Stomach (tissue), 9 donors: ENCODE data around the gene TRAF7. TPM values are rescaled to one million over a fixed set of nuclear protein-coding genes. Genes with fewer than 3 reads are reported as not detected.

Experiments used
- DNase-seq, 2 donors: peaks; one replicate each; pipeline versions ENCODE4 v3.0.0 to v3.0.0-alpha.2; 2013 to 2019
- H3K27ac ChIP-seq, 5 donors: fragments of 200-600 bp in 4 of 5; sonication (generic) in 4 of 5; one replicate each; pipeline ENCODE4 v1.5.1; 2013 to 2019; ENCODE audit warnings: mild to moderate bottlenecking in 1 of 5, moderate library complexity in 1 of 5
- H3K27me3 ChIP-seq, 3 donors: fragments of 200-600 bp; sonication (generic); one replicate each; pipeline ENCODE4 v1.5.1; 2017 to 2019; ENCODE audit warnings: mixed run types in 1 of 3
- H3K36me3 ChIP-seq, 4 donors: fragments of 200-600 bp; sonication (generic); 1 replicate in 3 of 4; 2 replicates in 1 of 4; pipeline ENCODE4 v1.5.1; 2016 to 2019
- H3K4me1 ChIP-seq, 4 donors: fragments of 200-600 bp; sonication (generic); one replicate each; pipeline ENCODE4 v1.5.1; 2016 to 2019
- H3K4me3 ChIP-seq, 4 donors: fragments of 200-600 bp; sonication (generic) in 3 of 4; one replicate each; pipeline ENCODE4 v1.5.1; 2016 to 2019; ENCODE audit warnings: mild to moderate bottlenecking in 1 of 4
- H3K9me3 ChIP-seq, 4 donors: fragments of 200-600 bp; sonication (generic); one replicate each; pipeline ENCODE4 v1.5.1; 2016 to 2019
- CTCF ChIP-seq, 7 experiments: fragments of 450-650 bp in 4 of 7; fragments of 200-600 bp in 3 of 7; sonication (generic) in 3 of 7; IDR thresholded peaks; one replicate each; pipeline ENCODE4 v1.5.1; 2016 to 2019; ENCODE audit warnings: antibody characterized with exemption in 7 of 7, control low read depth in 2 of 7, mild to moderate bottlenecking in 1 of 7
- EP300 ChIP-seq: sonication (generic); formaldehyde crosslinking; IDR thresholded peaks from one replicate; pipeline ENCODE4 v1.6.1; 2017; ENCODE audit warnings: antibody characterized with exemption
- POLR2A ChIP-seq, 4 donors: fragments of 450-650 bp; IDR thresholded peaks; one replicate each; pipeline ENCODE4 v1.6.1; 2016; ENCODE audit warnings: antibody characterized with exemption in 4 of 4, control low read depth in 2 of 4, mild to moderate bottlenecking in 1 of 4, moderate library complexity in 1 of 4
- POLR2AphosphoS5 ChIP-seq, 3 donors: sonication (generic); formaldehyde crosslinking; IDR thresholded peaks; one replicate each; pipeline ENCODE4 v1.6.1; 2016; ENCODE audit warnings: antibody characterized with exemption in 3 of 3
- WGBS, 5 donors: extraction: QIAGEN DNeasy Blood & Tissue Kit in 3 of 5; methylation state at CpG; one replicate each; pipeline versions ENCODE4 v1.1.5 to v1.1.7; 2013 to 2018; 5-methylcytosine and 5-hydroxymethylcytosine counted together
- intact Hi-C: fragments of 100-400 bp; cut with DNase I; formaldehyde crosslinking; loops from one replicate; pipeline ENCODE4 v1.15.1; 2023; ENCODE audit warnings: low total_unique reads
- polyA plus RNA-seq, 3 donors: library from polyadenylated mRNA; stranded (reverse); fragments of 200-250 nt; gene quantifications; one replicate each; pipeline ENCODE4 v1.2.3, GENCODE V29; 2013
- total RNA-seq, 5 donors: library from RNA; depleted of rRNA; stranded (reverse); fragments of >200 nt; gene quantifications; one replicate each; pipeline versions ENCODE4 v1.1.0 to v1.2.3, GENCODE V29; 2014 to 2016
- donor health status: healthy with polysubstance abuse.
- donor health status: Bipolar disorder and iron deficiency.
- donor health status: healthy.

The TRAF7 gene
- total and polyA plus RNA-seq, 8 donors: 20.9 to 204 (median 38.5) TPM

- H3K27ac ChIP-seq: peak overlapping the region; percentile 73 to 97 (median 87)
- peaks cover 0 to 4% (median 0%) of the 10 kb centered on the region in 3 donors for H3K27me3 ChIP-seq
- no peak for DNase-seq
- H3K9me3 ChIP-seq: no peaks in the 10 kb centered on the region
- H3K36me3 ChIP-seq: peaks cover 8 to 13% (median 12%) of the 10 kb centered on the region in 4 donors
- intact Hi-C loops: loop anchor here (5.0 kb wide), 1 partner anchor 128 kb away; no protein-coding TSS in a partner anchor
- H3K4me3 ChIP-seq: peak overlapping the region in 2 of 4 donors; percentile 13 to 61
- H3K4me1 ChIP-seq: peaks cover 64 to 84% (median 76%) of the 10 kb centered on the region in 4 donors
- TF ChIP-seq CTCF (IDR thresholded peaks at IDR 0.05) (no peak), POLR2A (IDR thresholded peaks at IDR 0.05) (no peak), POLR2AphosphoS5 (IDR thresholded peaks at IDR 0.05) (peak in 1 of 3 donors; percentile 18)
- 51 to 55% (median 52%) methylated on average over 12 to 24 of the region's 24 CpGs for WGBS, 5 donors
Measured at GRCh38 chr16:2149630-2150417, 5.8 kb upstream of the TRAF7 start.

- intact Hi-C loops: loop anchor here (5.0 kb wide), 1 partner anchor 128 kb away; no protein-coding TSS in a partner anchor
- DNase-seq: peak; percentile 59 to 78
- TF ChIP-seq POLR2AphosphoS5 (IDR thresholded peaks at IDR 0.05): peak in 2 of 3 donors; percentile 11 to 51
- no peak for TF ChIP-seq EP300
- TF ChIP-seq CTCF (IDR thresholded peaks at IDR 0.05): no peak
- no peak for TF ChIP-seq POLR2A (IDR thresholded peaks at IDR 0.05)
- Histone ChIP-seq H3K36me3 (peaks cover 8 to 13% (median 12%) of the 10 kb centered on the region in 4 donors), H3K9me3 (no peaks in the 10 kb centered on the region), H3K4me1 (peaks cover 64 to 85% (median 78%) of the 10 kb centered on the region in 4 donors), H3K27me3 (peaks cover 0 to 4% (median 0%) of the 10 kb centered on the region in 3 donors), H3K27ac (peak overlapping the region; percentile 27 to 97 (median 81)), H3K4me3 (peak overlapping the region in 1 of 4 donors; percentile 6)
- WGBS, 5 donors: 29 to 44% (median 33%) methylated on average over 6 to 18 of the region's 18 CpGs
Measured at GRCh38 chr16:2150418-2151187, 5.0 kb upstream of the TRAF7 start.

- Histone ChIP-seq H3K27ac (peak overlapping the region; percentile 65 to 97 (median 83)), H3K4me3 (peak overlapping the region in 2 of 4 donors; percentile 6 to 87), H3K4me1 (peaks cover 67 to 90% (median 84%) of the 10 kb centered on the region in 4 donors), H3K9me3 (no peaks in the 10 kb centered on the region), H3K36me3 (peaks cover 8 to 13% (median 12%) of the 10 kb centered on the region in 4 donors), H3K27me3 (peaks cover 0 to 4% (median 0%) of the 10 kb centered on the region in 3 donors)
- no peak for DNase-seq
- TF ChIP-seq EP300: no peak
- no peak for TF ChIP-seq POLR2AphosphoS5 (IDR thresholded peaks at IDR 0.05)
- TF ChIP-seq CTCF (IDR thresholded peaks at IDR 0.05): no peak
- intact Hi-C loops: loop anchor here (5.0 kb wide), 1 partner anchor 129 kb away; no protein-coding TSS in a partner anchor
- WGBS, 5 donors: 53 to 66% (median 64%) methylated on average over 7 to 13 of the region's 13 CpGs
Measured at GRCh38 chr16:2151188-2152091, 4.1 kb upstream of the TRAF7 start.
